Measurements from ENCODE around the gene SERINC2.

Gene SERINC2

DNA sequence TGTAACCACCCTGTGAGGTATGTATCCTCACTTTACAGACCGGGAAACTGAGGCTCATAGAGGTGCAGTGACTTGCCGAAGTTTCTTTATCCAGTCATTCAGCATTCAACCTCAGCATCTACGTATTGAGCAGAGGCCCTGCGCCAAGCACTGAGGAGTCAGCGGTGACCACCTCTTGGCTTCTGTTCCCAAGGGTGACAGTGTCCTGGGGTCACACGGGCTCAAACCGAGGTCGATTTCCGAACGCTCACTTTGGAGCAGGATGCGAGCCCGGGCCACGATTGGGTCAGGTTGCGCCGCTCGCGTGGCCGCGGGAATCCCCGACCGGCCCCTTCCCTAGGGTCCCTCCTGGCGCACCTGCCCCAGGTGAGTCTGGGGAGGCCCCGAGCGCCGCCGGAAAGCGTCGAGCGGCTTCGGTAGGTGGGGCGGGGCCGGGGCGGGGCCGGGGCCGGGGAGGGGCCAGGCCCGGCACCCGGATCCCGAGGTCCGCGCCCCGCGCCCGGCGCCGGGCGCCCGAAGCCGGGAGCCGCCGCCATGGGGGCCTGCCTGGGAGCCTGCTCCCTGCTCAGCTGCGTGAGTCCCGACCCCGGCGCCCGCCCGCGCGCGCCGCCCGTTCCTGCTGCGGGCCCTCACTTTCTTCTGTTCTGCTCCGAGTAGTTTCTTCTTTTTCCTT is at the start of gene SERINC2:
SERINC2 (plus strand) TSS at position 482 of the 673 bp plus-strand sequence; CDS start at position 535, 53 bp downstream.
- no peak for DNase-seq

DNA sequence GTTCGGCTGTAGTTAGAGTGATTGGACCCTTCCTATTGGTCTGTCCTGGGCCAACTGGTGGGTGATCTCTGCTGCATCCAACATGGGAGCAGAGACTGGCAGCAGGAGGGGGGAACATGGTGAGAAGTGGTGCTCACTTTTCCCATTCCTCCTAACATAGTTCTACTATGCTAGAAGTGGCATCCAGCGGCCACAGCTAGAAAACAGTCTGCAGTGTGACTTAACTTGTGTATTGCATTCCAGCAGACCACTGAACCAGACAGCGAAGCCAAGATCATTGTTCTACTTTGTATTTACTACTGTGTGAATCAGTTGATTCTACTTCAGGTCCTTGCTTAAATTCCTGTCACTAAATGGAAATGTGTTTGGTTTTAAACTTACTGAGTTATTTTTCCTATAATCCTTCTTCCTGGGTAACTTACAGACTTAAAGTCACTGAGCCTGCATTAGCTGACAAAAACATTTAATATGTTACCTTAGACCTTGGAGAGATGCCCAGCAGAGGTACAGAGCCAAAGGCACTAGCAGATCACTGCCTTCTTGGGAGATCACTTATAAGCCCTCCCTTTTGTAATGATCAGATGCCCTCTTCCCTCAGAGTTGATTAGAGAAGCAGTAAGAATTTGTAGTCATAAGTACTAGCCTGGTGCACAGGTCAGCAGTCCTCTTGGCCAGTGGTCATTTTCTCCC is 48.3 kb upstream of the SERINC2 start:
- DNase-seq: no peak

DNA sequence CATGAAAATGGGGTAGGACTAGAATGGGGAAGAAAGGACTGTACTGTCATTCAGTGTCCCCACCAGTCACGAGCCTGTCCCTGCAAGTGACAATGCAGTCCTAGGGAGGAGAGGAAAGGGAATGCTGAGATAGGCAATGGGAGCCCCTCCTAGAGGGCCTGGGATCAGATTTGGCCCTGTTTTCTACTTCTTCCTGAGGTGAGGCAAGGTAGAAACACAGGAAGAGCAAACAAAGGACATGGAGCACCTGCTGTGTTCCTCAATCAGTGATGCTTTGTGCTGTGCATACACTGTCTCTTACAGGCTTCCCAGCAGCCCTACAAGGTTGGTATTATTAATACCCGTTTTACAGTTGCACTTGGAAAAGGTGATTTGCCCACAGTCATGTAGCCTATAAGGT is 46.2 kb upstream of the SERINC2 start:
- no peak for DNase-seq

DNA sequence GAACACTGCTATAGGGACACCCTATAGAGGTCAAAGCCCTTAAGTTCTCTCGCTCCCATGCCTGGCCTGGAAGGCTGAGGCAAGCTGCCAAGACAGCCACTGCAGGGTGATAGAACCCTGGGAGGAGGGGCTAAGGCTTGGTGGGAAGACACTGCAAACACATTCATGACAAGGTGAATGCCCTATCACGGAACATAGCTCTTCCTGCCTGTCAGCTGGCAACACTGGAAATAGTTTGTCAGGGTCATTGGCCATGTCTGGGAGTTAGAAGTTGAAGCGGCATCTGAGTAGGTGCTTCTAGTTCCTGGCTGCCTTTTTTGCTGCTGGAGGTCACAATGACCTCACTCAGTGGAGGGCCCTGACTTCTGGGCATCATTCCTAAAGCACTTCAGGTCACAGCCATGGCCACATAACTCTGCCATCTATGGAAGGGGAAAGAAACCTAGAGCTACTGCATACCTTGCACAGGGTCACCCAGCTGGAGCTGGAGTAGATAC is 44.4 kb upstream of the SERINC2 start:
- DNase-seq: no peak

DNA sequence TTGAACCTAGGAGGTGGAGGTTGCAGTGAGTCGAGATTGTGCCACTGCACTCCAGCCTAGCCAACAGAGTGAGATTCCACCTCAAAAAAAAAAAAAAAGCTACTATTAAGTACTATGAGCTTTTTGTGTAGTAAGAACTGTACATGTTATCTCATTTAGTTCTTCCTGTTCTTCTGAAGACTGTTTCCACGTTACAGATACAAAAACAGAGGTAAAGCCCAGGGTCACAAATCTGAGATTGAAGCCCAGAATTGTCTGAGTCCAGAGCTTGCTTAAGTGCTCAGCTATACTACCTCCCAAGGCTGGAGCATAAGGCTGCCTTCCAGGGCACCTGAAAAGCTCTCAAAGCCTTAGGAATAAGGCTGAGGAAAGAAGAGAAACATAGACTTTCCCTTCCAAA is 43.0 kb upstream of the SERINC2 start:
- no peak for DNase-seq

DNA sequence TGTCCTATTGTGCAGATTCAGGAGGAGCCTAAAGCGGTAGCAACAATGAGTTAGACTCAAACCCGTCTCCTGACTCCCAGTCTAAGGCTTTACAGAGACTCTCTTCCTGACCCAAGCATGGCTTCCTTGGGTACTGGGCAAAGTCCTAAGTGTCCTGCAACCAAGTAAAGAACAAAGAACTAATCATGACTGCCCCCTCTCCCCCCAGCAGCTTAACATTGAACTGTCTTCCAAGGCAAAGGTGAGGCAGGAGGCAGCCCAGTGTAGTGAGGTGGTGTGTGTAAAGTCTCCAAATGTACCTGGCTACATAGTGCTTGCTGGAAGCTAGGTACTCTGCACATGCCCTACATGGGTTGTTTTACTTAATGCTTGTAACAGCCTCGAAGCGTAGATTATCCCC is 42.4 kb upstream of the SERINC2 start:
- DNase-seq: no peak

DNA sequence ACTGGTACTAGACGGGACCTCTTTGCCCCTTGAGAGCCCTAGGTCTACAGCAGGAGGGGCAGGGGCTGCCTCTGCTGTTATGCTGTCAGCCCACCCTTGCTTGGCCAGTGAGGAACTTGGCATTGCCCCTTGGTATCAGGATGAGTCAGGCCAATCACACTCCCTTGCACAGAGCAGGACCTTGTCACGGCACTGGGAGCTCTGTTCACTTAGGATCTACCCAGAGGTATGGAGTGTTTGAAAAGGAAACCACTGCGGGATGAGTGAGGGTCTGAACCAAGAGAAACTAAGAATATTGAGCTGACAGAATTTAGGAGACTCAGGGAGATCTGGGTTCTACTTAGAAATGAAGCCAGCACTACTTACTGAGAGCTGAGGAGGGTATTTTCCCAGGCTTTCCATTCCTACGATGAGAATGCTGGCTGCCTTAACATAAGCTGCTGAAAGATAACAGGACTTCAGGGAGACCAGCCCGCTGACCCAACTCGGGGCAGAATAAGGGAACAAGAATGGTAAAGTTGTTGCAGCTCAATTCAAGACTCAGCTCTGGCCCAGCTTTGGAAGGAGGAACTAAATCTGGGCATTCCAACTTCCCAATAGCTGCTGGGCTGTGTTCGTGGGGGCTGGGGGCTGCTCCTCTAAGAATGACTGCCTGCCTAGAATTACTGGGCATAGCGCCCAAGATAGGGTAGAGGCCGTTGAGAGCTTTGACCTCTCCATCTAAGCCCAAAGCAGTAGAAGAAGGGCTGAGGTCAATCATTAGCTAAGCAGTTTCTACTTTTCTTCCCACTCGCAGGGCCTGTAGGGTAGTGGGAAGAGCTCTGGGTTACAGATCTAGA is 41.7 kb upstream of the SERINC2 start:
- DNase-seq: no peak

DNA sequence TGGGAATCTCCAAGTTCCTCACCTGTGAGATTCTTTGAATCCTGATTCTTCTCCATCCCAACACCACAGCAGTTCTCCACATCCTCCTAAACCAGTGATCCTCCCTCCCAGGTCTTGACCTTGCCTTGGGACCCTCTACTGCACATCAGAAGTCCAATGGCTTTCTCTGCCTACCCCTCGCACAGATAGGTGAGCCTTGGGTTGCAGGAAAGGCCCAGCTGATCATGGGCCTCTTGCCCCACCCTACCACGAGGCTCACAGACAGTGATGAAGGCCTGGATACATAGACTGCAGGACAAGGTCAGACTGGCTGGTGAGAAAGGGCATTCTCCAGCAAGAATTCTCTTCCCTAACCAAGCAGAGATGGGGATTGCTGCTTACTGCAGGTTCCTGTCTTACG is 41.0 kb upstream of the SERINC2 start:
- DNase-seq: no peak

DNA sequence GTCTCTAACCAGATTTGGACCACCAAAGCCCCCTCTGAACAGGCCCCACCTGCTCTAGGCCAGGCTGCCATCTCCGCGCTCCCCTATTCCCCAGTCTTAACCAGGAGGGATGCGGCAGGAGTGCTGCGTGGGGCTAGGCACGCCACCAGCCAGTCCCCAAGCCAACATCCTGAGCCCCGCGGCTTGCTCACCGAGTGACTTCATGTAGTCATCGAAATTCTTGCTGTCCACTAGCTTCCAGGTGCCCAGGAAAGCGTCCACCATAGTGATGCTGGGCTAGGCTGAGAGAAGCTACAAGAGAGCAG is 40.3 kb upstream of the SERINC2 start:
- no peak for DNase-seq

DNA sequence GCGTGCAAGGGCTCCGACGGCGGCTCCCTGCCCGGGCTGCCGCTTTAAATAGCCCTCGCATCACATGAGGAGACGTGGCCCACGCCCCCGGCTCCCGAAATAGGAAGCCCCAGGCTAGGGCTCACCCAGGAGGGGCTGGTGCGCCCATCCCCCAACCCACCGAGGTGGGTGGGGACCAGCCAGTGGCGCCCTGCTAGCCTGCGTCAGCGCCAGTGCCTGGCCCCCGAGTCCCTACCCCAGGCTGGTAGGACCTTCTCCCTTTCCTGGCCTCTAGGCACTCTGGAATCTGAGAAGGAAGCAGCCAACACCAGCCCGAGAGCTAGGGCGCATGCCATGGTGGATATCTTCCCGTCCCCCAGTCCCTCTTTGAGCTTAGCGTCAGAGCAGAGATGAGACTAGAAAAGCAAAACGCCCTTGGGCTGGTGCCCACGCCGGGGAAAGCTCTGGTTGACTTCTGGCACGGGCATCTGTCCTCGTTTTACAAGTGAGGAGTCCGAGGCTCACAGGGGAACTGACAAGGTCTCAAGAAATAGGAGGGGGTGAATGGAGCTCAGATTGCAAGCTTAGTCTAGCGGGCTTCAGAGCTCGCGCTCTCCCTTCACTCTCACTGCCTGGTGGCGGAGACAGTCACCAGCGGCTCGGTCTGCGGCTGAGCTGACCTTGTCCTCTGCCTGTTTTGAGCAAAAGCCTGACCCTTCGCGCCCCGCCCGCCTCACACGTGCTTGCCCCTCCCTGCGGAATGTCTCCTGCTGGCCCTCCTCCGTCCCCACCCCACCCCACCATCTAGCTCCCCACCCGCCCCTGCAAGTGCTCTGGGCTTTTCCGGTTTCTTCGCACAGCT is 39.7 kb upstream of the SERINC2 start, which contains the start of gene FABP3:
FABP3 (minus strand) TSS at position 21 of the 841 bp plus-strand sequence. CDS start 62 bp downstream, outside the sequence.
- DNase-seq: no peak

DNA sequence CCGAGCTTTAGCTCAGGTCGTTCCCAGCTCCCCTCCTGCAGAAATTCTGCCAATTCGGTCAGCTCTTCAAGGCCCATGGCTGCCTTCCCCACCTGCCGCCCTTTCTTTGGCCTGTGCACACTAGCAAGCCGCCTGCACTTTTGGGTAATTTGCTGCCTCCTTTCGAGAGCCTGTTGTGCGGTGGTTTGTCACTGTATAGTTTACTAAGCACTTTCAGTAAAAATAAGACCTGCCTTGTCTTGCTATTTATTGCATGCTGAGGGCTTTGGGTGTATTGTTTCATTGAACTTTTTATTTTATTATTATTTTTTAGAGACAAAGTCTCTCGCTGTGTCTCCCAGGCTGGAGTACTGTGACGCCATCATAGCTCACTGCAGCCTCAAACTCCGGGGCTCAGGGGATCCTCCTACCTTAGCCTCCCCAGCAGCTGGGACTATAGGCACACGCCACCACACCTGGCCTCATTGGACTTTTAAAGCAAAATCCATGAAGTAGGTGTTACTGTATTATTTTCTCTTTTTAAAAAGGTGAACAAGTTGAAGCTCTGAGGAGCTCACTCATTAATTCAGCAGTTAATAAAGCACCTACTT is 39.0 kb upstream of the SERINC2 start:
- no peak for DNase-seq

DNA sequence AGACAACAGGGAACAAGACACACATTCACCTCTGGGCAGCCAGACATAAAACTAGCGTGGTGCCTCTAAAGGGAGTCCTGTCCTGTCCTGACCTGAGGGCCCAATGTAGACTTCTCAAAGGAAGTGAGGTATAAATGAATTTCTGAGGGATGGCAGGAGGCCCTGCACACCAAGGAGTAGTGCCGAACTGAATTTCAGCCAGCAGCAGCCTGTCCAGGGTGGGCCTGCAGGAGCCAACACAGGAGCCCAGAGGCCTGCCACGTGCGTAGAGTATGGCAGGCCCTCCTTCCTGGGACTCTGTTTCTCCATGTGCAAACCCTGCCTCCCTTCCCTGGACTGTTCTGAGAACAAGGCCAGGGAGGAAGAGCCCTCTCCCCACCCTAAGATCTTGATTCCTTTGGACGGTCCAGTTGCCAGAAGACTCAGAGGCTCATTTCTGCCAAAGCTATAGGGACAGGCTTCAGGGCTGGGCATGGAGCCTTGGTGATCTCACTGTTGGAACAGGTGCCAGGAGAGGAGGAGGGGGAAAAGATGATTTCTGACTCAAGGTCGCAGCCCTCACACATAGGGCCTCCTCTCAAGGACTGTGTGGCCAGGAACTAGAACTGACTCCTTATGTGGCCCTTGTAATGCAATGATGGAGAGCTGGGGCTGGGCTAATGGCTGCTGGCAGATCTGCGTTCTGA is 38.4 kb upstream of the SERINC2 start:
- DNase-seq: no peak

DNA sequence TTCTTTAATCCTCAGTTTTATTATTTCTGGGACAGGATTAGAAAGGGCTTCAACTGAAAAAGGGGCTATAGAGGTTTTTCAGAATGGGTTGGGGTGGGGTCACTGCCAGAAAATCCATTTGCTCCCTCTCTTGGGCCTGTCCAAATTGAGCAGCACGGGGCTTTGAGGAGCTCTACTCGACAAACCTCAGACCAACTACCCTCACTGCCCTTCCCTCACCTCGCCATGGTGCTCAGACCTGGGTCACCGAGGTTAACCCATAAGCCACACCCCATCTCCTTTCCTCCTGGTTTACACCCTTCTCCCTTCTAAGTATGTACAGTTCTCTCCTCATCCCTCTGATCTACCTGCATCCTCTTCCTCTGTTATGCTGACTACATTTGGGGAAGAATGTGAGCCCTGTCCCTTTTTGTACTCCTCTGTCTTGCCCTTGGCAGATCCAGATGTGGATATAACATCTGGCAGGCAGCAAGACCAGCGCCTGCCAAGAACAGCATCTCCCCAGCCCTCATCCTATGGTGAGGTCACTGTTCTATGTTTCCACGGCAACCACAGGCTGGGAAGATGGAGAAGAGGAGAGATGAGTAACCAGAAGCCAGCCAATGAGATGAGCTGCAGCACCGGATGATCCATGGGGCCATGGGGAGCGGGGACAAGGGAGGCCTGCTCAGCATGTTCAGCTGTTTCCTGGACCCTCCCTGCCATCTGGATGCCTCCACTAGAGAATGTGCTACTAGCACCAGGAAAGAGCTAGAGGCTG is 36.5 kb upstream of the SERINC2 start:
- DNase-seq: no peak

DNA sequence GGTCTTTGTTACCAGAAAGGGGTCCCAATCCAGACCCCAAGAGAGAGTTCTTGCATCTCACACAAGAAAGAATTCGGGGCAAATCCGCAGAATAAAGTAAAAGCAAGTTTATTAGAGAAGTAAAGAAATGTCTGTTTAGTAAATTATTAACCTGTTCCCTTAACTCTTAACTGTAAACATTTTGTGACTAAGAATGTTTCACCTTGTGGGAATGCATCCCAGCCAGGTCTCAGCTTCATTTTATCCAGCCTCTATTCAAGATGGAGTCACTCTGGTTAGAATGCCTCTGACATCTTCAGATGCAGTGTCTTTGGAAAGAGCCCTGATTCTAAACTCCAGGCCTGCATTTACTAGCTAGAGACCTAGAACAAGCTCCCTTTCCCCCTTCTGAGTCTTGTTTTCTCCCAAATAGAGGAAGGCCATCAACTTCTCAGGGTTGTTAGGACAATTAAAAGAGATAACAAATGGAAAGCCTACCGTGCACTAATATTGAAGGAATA is 35.6 kb upstream of the SERINC2 start:
- DNase-seq: no peak

DNA sequence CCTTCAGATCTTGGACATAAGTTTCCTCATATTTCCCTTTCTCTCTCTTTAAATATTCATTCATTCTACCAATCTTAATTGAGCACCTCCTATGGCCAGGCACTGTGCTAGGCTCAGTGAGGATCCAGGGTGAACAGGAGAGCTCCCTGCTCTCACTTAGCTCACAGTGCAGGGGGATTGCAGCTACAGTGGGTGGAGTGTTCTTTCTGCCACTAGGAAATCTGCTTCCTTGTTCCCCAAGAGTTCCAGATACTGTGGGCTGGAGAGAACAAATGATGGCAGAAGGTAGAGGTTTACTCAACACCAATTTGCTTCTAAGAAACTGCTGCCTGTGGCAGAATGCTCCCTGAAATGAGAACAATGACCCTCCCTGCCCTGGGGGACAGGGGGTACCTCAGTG is 35.0 kb upstream of the SERINC2 start:
- no peak for DNase-seq

DNA sequence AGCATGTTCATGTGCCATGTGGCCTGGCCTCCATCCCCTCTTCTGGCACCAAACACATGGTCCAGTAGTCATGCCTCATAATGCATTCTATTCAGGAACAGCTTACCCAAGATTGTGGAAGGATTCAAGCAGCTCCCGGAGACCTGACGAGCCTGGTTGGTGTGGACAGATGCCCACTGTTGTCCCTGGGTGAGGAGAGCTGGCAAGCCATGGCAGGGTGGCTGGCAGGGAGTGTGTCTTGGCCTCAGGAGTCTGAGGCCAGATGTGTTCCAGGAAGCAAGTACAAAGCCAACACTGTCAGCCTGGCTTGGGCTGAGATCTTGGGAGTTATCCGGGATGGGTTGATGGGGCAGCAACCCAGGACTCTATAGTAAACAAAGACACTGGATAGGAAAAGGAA is 32.8 kb upstream of the SERINC2 start:
- DNase-seq: no peak

DNA sequence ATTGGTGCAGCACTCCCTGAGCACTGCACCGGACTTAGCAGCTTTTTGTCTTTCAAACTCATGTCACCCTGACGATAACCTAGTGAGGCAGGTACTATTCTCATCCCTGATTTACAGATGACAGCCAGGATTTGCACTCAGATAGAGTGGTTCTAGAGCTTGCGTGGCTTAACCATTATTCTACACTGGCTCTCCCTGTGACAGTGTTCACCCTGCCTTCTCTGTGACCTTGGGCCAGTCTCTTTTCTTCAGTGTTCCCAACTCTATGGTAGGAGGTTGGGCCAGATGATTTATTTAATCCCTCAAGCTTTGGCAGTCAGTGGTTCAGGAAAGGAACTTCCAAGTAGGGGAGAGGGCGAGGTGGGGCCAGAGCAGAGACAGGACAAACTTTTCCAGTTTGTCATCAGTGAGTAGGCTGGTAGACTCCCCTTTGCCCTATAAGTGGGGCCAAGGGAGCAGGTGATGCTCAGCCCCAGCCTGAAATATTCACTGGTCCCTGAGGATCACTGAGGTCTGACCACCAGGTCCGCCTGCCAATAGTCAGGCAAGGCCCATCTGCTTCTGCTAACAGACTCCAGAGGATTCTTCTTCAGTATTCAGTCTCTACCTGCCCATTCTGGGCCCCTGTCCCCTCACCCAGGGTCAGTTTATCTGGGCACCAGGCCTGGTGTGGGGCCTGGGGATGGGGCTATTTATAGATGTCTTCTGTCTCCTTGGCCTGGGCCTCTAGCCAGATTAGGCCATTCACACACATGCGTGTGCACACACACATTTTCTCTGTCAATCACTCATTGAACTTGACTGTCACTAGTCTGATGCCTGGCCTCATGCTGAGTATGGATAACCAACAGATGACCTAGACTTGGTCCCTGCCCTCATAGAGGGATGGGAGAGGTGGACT is 31.4 kb upstream of the SERINC2 start:
- DNase-seq: no peak

DNA sequence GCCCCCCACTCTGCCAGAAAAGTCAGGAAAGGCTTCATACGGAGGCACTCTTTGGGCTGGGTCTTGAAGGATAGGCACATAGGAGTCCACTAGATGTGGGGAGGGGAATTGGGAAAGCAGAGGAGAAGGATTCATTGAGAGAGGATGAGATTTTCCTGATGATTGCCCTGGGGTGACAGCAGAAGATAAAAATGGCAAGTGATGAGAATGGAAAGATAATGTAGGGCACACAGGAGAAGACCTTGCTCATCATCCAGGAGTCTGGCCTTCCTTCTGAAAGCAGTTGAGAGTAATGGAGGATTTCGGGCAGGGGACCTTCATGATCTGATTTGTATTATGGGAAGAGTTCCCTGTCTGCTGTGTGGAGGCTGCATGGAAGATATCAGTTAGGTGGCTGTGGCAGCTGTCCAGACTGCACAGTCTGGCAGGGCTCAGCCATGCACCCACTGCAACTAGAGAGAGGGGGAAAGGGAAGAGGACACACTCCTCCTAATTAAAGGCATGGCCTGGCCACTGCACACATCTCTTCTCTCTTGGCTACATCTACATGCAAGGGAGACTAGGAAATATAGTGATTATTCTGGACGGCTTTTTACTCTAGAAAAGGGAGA is 30.5 kb upstream of the SERINC2 start:
- DNase-seq: no peak

DNA sequence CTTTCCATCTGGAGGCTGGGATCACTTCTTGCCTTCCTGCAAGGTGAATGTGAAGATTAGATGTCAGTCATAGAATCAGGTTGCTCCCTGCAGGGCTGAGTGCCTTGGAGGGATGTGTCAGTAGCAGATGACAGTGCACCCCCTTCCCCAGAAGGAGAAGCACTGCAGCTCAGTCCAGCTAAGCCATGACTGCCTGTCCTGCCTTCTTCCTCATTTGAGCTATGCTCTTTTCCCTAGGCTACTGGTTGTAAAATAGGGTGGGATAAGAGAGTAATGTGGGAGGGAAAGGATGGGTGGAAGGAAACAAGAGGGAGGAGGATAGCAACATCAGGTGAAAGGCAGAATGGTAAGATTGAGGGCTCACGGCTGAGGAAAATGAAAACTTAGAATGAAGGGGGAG is 29.0 kb upstream of the SERINC2 start:
- no peak for DNase-seq

All from NCI-H187 treated with DMSO at 0.1 percent for 48 hours (cell line).